Measurements from ENCODE around the gene ACOT9.
A peak's percentile ranks its signal among the peaks of the same experiment; 100 is the strongest.
"Not testable (repeated sequence)": the region's sequence is repeated elsewhere in the genome, so short reads cannot be mapped to it uniquely, and the experiment has no call there.

ACOT9 gene

GRCh38 chrX:23742697-23743622 lies at the start of gene ACOT9:
ACOT9 (minus strand) TSS chrX:23743276; CDS start chrX:23743144, 132 bp downstream.
- peak; percentile 88 for DNase-seq (ENCODE audit: low spot score)

GRCh38 chrX:23790155-23790497 lies 47.0 kb upstream of the ACOT9 start:
- DNase-seq (ENCODE audit: low spot score): no peak

- no peak for DNase-seq (ENCODE audit: low spot score)
These were observed 46.5 kb upstream of the ACOT9 start for GRCh38 chrX:23789386-23790154.

- DNase-seq (ENCODE audit: low spot score): no peak
These were observed 45.9 kb upstream of the ACOT9 start for GRCh38 chrX:23788946-23789345.

- no peak for DNase-seq (ENCODE audit: low spot score)
These were observed 45.4 kb upstream of the ACOT9 start for GRCh38 chrX:23788521-23788920.

- no peak for DNase-seq (ENCODE audit: low spot score)
These were observed 44.7 kb upstream of the ACOT9 start for GRCh38 chrX:23787745-23788118.

GRCh38 chrX:23786268-23786815 lies 43.3 kb upstream of the ACOT9 start:
- no peak for DNase-seq (ENCODE audit: low spot score)

GRCh38 chrX:23785580-23785979 lies 42.5 kb upstream of the ACOT9 start:
- no peak for DNase-seq (ENCODE audit: low spot score)

GRCh38 chrX:23784470-23785331 lies 41.6 kb upstream of the ACOT9 start:
- no peak for DNase-seq (ENCODE audit: low spot score)

- DNase-seq (ENCODE audit: low spot score): no peak
These were observed 40.8 kb upstream of the ACOT9 start for GRCh38 chrX:23783589-23784469.

- peak; percentile 93 for DNase-seq (ENCODE audit: low spot score)
These were observed 40.0 kb upstream of the ACOT9 start, which contains the start of gene SAT1 for GRCh38 chrX:23782863-23783588. SAT1 (plus strand) TSS chrX:23783173; CDS start chrX:23783352, 179 bp downstream.

- no peak for DNase-seq (ENCODE audit: low spot score)
These were observed 39.4 kb upstream of the ACOT9 start for GRCh38 chrX:23782455-23782854.

- DNase-seq (ENCODE audit: low spot score): no peak
These were observed 35.9 kb upstream of the ACOT9 start for GRCh38 chrX:23779025-23779424.

GRCh38 chrX:23776363-23776762 lies 33.3 kb upstream of the ACOT9 start:
- no peak for DNase-seq (ENCODE audit: low spot score)

GRCh38 chrX:23773601-23774175 lies 30.6 kb upstream of the ACOT9 start:
- no peak for DNase-seq (ENCODE audit: low spot score)

GRCh38 chrX:23771086-23771485 lies 28.0 kb upstream of the ACOT9 start:
- DNase-seq (ENCODE audit: low spot score): not testable (repeated sequence)

GRCh38 chrX:23770142-23770541 lies 27.1 kb upstream of the ACOT9 start:
- DNase-seq (ENCODE audit: low spot score): no peak

- DNase-seq (ENCODE audit: low spot score): no peak
These were observed 23.8 kb upstream of the ACOT9 start for GRCh38 chrX:23766650-23767551.

- no peak for DNase-seq (ENCODE audit: low spot score)
These were observed 22.8 kb upstream of the ACOT9 start for GRCh38 chrX:23765868-23766267.

All from D341Med (cell line).